OCI-LY7 (cell line): Measurements from ENCODE around the gene RSPH1. TPM values are rescaled to one million over a fixed set of nuclear protein-coding genes. Genes with fewer than 3 reads are reported as not detected.

ENCODE experiments used
- BruUV-seq: library from RNA; stranded (reverse); fragments of 400-500 nt; replicated peaks from 2 replicates; lab custom pipeline; 2021; lab: Mats Ljungman, UMichigan
- CTCF ChIA-PET: fragments of 300-600 bp; sonication (Branson Sonifier 250); formaldehyde crosslinking; loops from one replicate; lab custom pipeline; 2022; ENCODE audit warnings: antibody characterized with exemption; ENCODE audit not compliant: unreplicated experiment; lab: Charles Lee
- POLR2A ChIA-PET: fragments of 300-600 bp; sonication (Branson Sonifier 250); formaldehyde crosslinking; loops from one replicate; lab custom pipeline; 2022; ENCODE audit warnings: antibody characterized with exemption; lab: Charles Lee
- DNase-seq: peaks from one replicate; pipeline ENCODE4 v3.0.0-alpha.2; 2015; ENCODE audit warnings: low spot score
- H2AFZ ChIP-seq: fragments of 200-600 bp; sonication (generic), shearing (Covaris generic); 2 replicates; pipeline ENCODE4 v1.6.1; 2014; ENCODE audit warnings: mild to moderate bottlenecking, antibody characterized with exemption, low read length, moderate library complexity
- H3K27ac ChIP-seq: fragments of 200-600 bp; sonication (generic); 2 replicates; pipeline ENCODE4 v1.5.1; 2014; ENCODE audit warnings: mixed run types, low read depth, mild to moderate bottlenecking, moderate library complexity, low read length, inconsistent platforms; ENCODE audit not compliant: poor library complexity, severe bottlenecking
- H3K36me3 ChIP-seq: fragments of 200-600 bp; sonication (generic); 2 replicates; pipeline ENCODE4 v1.6.1; 2014; ENCODE audit warnings: mild to moderate bottlenecking, antibody characterized with exemption, low read length, moderate library complexity, mixed read lengths; ENCODE audit not compliant: insufficient read depth
- H3K4me1 ChIP-seq: fragments of 200-600 bp; sonication (generic); 2 replicates; pipeline ENCODE4 v1.5.1; 2014; ENCODE audit warnings: mild to moderate bottlenecking, low read length; ENCODE audit not compliant: insufficient read depth, poor library complexity, severe bottlenecking
- H3K4me2 ChIP-seq: fragments of 200-600 bp; sonication (generic); 2 replicates; pipeline ENCODE4 v1.6.1; 2014; ENCODE audit warnings: mild to moderate bottlenecking, low read length
- H3K4me3 ChIP-seq: fragments of 200-600 bp; sonication (generic); 2 replicates; pipeline ENCODE4 v1.5.1; 2014; ENCODE audit warnings: mild to moderate bottlenecking, low read depth, low read length; ENCODE audit not compliant: poor library complexity, severe bottlenecking
- H3K79me2 ChIP-seq: fragments of 200-600 bp; sonication (generic); 2 replicates; pipeline ENCODE4 v1.6.1; 2016; ENCODE audit warnings: low read depth, mild to moderate bottlenecking, low read length, moderate library complexity, mixed read lengths; ENCODE audit not compliant: insufficient read depth
- H3K9me2 ChIP-seq: fragments of 200-600 bp; sonication (generic); 2 replicates; pipeline ENCODE4 v1.6.1; 2016; ENCODE audit warnings: mild to moderate bottlenecking, low read length, mixed read lengths; ENCODE audit not compliant: insufficient read depth
- H3K9me3 ChIP-seq: fragments of 200-600 bp; sonication (generic); 2 replicates; pipeline ENCODE4 v1.6.1; 2014; ENCODE audit warnings: mild to moderate bottlenecking, mixed run types, low read length, mixed read lengths
- H4K20me1 ChIP-seq: fragments of 200-600 bp; sonication (generic); 2 replicates; pipeline ENCODE4 v1.6.1; 2014; ENCODE audit warnings: mild to moderate bottlenecking, antibody characterized with exemption, low read length, moderate library complexity, mixed read lengths; ENCODE audit not compliant: insufficient read depth
- CTCF ChIP-seq: fragments of 200-600 bp; sonication (generic); conservative IDR thresholded peaks from 2 replicates; pipeline ENCODE4 v1.5.1; 2014; ENCODE audit warnings: mild to moderate bottlenecking, antibody characterized with exemption, low read length, moderate library complexity, mixed read lengths
- EZH2phosphoT487 ChIP-seq: fragments of 200-600 bp; sonication (generic); IDR thresholded peaks from 2 replicates; pipeline ENCODE4 v1.6.1; 2018; ENCODE audit warnings: low read depth, borderline replicate concordance, mild to moderate bottlenecking, mixed run types, antibody characterized with exemption, low read length, moderate library complexity, mixed read lengths
- intact Hi-C: fragments of 100-400 bp; cut with micrococcal nuclease; formaldehyde crosslinking; loops from one replicate; pipeline ENCODE4 v1.10.0; 2022; ENCODE audit not compliant: unreplicated experiment
- total RNA-seq, 2 experiments: library from RNA; depleted of rRNA in 1 of 2; stranded (reverse); fragments of >200 nt in 1 of 2; shearing (Covaris generic) in 1 of 2; gene quantifications; 2 replicates each; pipeline ENCODE4 v1.2.3, GENCODE V29; 2014 to 2022

Gene RSPH1
- total RNA-seq, 2 experiments from 2014 or later, result 1.9 to 2.5 TPM

DNA sequence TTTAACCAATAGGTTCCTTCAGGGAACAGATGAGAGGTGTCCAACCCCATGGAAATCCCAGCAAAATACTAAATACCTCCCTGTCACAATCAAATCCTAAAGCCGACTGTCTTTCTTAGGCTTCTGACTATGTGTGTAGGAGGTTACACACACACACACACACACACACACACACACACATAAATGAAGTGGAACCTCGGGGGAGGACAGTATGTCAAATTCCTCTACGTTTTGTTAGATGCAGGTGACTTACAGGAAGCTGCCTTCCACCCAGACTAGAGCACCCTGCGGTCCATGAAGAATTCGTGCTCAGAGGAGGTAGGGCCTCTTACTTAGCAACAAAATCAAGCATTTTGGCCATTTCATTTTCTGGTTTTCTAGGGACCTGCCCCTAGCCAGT, 16.4 kb downstream of the RSPH1 start:
- ChIA-PET CTCF (no interaction called here), POLR2A (no interaction called here)
- Histone ChIP-seq H4K20me1 (no peaks in the 10 kb centered on the region), H3K9me3 (no peaks in the 10 kb centered on the region), H3K4me3 (no peak overlapping the region), H3K9me2 (no peaks in the 10 kb centered on the region), H2AFZ (no peak overlapping the region), H3K36me3 (no peaks in the 10 kb centered on the region), H3K4me2 (no peak overlapping the region), H3K79me2 (no peaks in the 10 kb centered on the region), H3K27ac (no peak overlapping the region), H3K4me1 (no peaks in the 10 kb centered on the region)
- BruUV-seq, result no TSS peak
- intact Hi-C loops, result no loop called here
- TF ChIP-seq CTCF, result no peak
- DNase-seq, result no peak

- no peak overlapping the region for H3K27ac ChIP-seq
- H3K9me2 ChIP-seq, result no peaks in the 10 kb centered on the region
- no peaks in the 10 kb centered on the region for H3K79me2 ChIP-seq
- TF ChIP-seq EZH2phosphoT487 (no peak), CTCF (no peak)
- no peaks in the 10 kb centered on the region for H3K9me3 ChIP-seq
- BruUV-seq, result no TSS peak
- H2AFZ ChIP-seq, result no peak overlapping the region
- H3K4me3 ChIP-seq, result no peak overlapping the region
- CTCF ChIA-PET, result no interaction called here
- no peaks in the 10 kb centered on the region for H4K20me1 ChIP-seq
- no peak for DNase-seq
- POLR2A ChIA-PET, result no interaction called here
- intact Hi-C loops, result no loop called here
- H3K36me3 ChIP-seq, result no peaks in the 10 kb centered on the region
- no peaks in the 10 kb centered on the region for H3K4me1 ChIP-seq
- H3K4me2 ChIP-seq, result no peak overlapping the region
These were observed 17.5 kb downstream of the RSPH1 start for GRCh38 chr21:42478504-42478903.

DNA sequence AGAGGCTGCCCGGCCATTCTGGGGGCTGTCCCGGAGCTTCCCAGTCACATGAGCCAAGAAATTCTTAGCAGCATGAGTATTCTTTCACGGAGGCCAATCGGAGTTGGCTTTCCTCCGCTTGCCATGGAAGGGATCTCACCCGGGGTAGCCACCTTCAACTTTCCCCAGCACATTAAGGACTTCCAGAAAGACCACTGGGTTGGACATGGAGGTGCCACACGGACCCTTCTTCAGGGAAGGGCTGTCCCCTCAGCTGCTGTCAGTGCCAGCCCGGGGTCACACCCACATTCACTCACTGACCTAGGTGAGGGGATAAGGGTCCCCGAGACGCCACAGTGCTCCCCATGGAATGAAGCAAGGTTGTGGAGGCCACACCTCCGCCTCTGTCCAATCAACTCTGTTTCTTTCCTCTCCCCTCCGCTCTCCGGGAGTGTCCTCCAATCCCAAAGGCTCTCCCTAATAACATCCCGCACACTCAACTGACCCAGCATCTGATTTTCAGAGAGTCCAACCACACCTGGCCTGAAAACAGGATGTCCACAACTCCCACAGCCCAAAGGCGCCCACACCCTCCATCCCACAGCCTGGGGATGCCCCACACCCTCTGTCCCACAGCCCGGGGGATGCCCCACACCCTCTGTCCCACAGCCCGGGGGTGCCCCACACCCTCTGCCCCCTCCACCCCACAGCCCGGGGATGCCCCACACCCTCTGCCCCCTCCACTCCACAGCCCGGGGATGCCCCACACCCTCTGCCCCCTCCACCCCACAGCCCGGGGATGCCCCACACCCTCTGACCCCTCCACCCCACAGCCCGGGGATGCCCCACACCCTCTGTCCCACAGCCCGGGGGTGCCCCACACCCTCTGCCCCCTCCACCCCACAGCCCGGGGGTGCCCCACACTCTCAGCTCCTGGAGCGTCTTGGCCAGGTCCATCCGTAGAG, 19.4 kb downstream of the RSPH1 start:
- Histone ChIP-seq H3K4me2 (no peak overlapping the region), H3K27ac (no peak overlapping the region), H3K4me3 (no peak overlapping the region), H3K79me2 (no peaks in the 10 kb centered on the region), H3K9me2 (no peaks in the 10 kb centered on the region), H2AFZ (no peak overlapping the region), H4K20me1 (no peaks in the 10 kb centered on the region), H3K36me3 (no peaks in the 10 kb centered on the region), H3K4me1 (peaks cover 11% of the 10 kb centered on the region), H3K9me3 (no peaks in the 10 kb centered on the region)
- intact Hi-C loops, result no loop called here
- DNase-seq, result no peak
- ChIA-PET CTCF (no interaction called here), POLR2A (interaction anchor here (1.2 kb wide), 1 partner anchor 8 kb away, joined by 5 read pairs; no protein-coding TSS in a partner anchor)
- TF ChIP-seq CTCF (no peak), EZH2phosphoT487 (no peak)
- no TSS peak for BruUV-seq
